Kidney epithelial cell (primary cell): ENCODE data around the gene SMIM24. TPM values are rescaled to one million over a fixed set of nuclear protein-coding genes. Genes with fewer than 3 reads are reported as not detected.

Experiments
- DNase-seq: peaks from one replicate; pipeline ENCODE4 v3.0.0-alpha.2; 2010; ENCODE audit warnings: low read depth
- H3K27me3 ChIP-seq: 2 replicates; pipeline ENCODE4 v1.6.0; 2011; ENCODE audit warnings: low read length; ENCODE audit not compliant: control insufficient read depth, insufficient read depth
- H3K36me3 ChIP-seq: 2 replicates; pipeline ENCODE4 v1.5.1; 2011; ENCODE audit warnings: low read length; ENCODE audit not compliant: control insufficient read depth, insufficient read depth
- H3K4me3 ChIP-seq: 2 replicates; pipeline ENCODE4 v1.5.1; 2011; ENCODE audit warnings: low read depth, mild to moderate bottlenecking, control low read depth, low read length
- CTCF ChIP-seq: IDR thresholded peaks from 2 replicates; pipeline ENCODE4 v1.5.1; 2011; ENCODE audit warnings: mild to moderate bottlenecking, moderate library complexity, low read length, control low read depth, inconsistent platforms; ENCODE audit not compliant: insufficient read depth, poor library complexity, severe bottlenecking
- total RNA-seq: library from RNA; depleted of rRNA; stranded (reverse); fragments of >200 nt; gene quantifications from 2 replicates; pipeline ENCODE4 v1.2.3, GENCODE V29; 2015

SMIM24 gene
- total RNA-seq, 1 donor from 2014 or later = 14.7 TPM

GRCh38 chr19:3506384-3507340 is 26.3 kb upstream of the SMIM24 start:
- no peak for DNase-seq

GRCh38 chr19:3505598-3506383 is 25.5 kb upstream of the SMIM24 start, which contains the start of gene FZR1:
FZR1 (plus strand) TSS chr19:3506311; CDS start chr19:3522990, 16,679 bp downstream.
- Histone ChIP-seq H3K36me3 (no peaks in the 10 kb centered on the region), H3K4me3 (peak within 1 kb of the TSS; percentile 90), H3K27me3 (no peaks in the 10 kb centered on the region)
- peak; percentile 88 for DNase-seq
- no peak for TF ChIP-seq CTCF

More at GRCh38 chr19:3506384-3507340, 26.3 kb upstream of the SMIM24 start:
- no peaks in the 10 kb centered on the region for H3K36me3 ChIP-seq
- no peaks in the 10 kb centered on the region for H3K27me3 ChIP-seq
- no peak for TF ChIP-seq CTCF
- peak overlapping the region; percentile 90 for H3K4me3 ChIP-seq

- Histone ChIP-seq H3K36me3 (no peaks in the 10 kb centered on the region), H3K27me3 (no peaks in the 10 kb centered on the region), H3K4me3 (no peak overlapping the region)
- DNase-seq = no peak
- TF ChIP-seq CTCF = no peak
Measured at GRCh38 chr19:3504735-3505134, 24.4 kb upstream of the SMIM24 start.

GRCh38 chr19:3503036-3503572 is 22.8 kb upstream of the SMIM24 start:
- no peak for TF ChIP-seq CTCF
- no peak for DNase-seq
- H3K36me3 ChIP-seq = no peaks in the 10 kb centered on the region
- no peaks in the 10 kb centered on the region for H3K27me3 ChIP-seq
- no peak overlapping the region for H3K4me3 ChIP-seq

- no peak for TF ChIP-seq CTCF
- Histone ChIP-seq H3K27me3 (no peaks in the 10 kb centered on the region), H3K36me3 (no peaks in the 10 kb centered on the region), H3K4me3 (no peak overlapping the region)
- DNase-seq = no peak
Measured at GRCh38 chr19:3501780-3502179, 21.5 kb upstream of the SMIM24 start.
